Ishikawa (cell line): ENCODE measurements around the gene GRHL3.

Experiments used
- CEBPB ChIP-seq: IDR thresholded peaks from 2 replicates; pipeline ENCODE4 v1.6.1; 2012
- CREB1 ChIP-seq: IDR thresholded peaks from 2 replicates; pipeline ENCODE4 v1.6.1; 2012; ENCODE audit warnings: low read depth
- EGR1 ChIP-seq: IDR thresholded peaks from 2 replicates; pipeline ENCODE4 v1.6.1; 2012
- EP300 ChIP-seq: IDR thresholded peaks from 2 replicates; pipeline ENCODE4 v1.6.1; 2012; ENCODE audit warnings: borderline replicate concordance
- FOXM1 ChIP-seq: IDR thresholded peaks from 2 replicates; pipeline ENCODE4 v1.6.1; 2012; ENCODE audit warnings: low read depth, borderline replicate concordance
- MAX ChIP-seq: IDR thresholded peaks from 2 replicates; pipeline ENCODE4 v1.6.1; 2012
- NFIC ChIP-seq: IDR thresholded peaks from 2 replicates; pipeline ENCODE4 v1.6.1; 2012
- RAD21 ChIP-seq: IDR thresholded peaks from 2 replicates; pipeline ENCODE4 v1.6.1; 2012; ENCODE audit warnings: low read depth
- REST ChIP-seq: IDR thresholded peaks from 2 replicates; pipeline ENCODE4 v1.6.1; 2012; ENCODE audit warnings: low read depth, mild to moderate bottlenecking
- TAF1 ChIP-seq: IDR thresholded peaks from 2 replicates; pipeline ENCODE4 v1.6.1; 2012; ENCODE audit warnings: low read depth, mild to moderate bottlenecking
- TCF12 ChIP-seq: IDR thresholded peaks from 2 replicates; pipeline ENCODE4 v1.6.1; 2012; ENCODE audit warnings: low read depth
- TEAD4 ChIP-seq: IDR thresholded peaks from 2 replicates; pipeline ENCODE4 v1.6.1; 2012
- USF1 ChIP-seq: IDR thresholded peaks from 2 replicates; pipeline ENCODE4 v1.6.1; 2012
- YY1 ChIP-seq: IDR thresholded peaks from 2 replicates; pipeline ENCODE4 v1.6.1; 2012; ENCODE audit warnings: low read depth
- ZBTB7A ChIP-seq: IDR thresholded peaks from 2 replicates; pipeline ENCODE4 v1.6.1; 2012; ENCODE audit warnings: low read depth

Gene GRHL3

GRCh38 chr1:24279590-24280232 is 39.4 kb upstream of the GRHL3 start:
- TF ChIP-seq TCF12 (no peak), NFIC (no peak), RAD21 (no peak), REST (no peak), FOXM1 (no peak), ZBTB7A (no peak), YY1 (no peak), CEBPB (no peak), EP300 (no peak), TEAD4 (no peak), EGR1 (no peak), MAX (no peak)

GRCh38 chr1:24281591-24281990 is 37.6 kb upstream of the GRHL3 start:
- TF ChIP-seq ZBTB7A = no peak
- no peak for TF ChIP-seq USF1
- TF ChIP-seq REST = no peak
- no peak for TF ChIP-seq MAX
- TF ChIP-seq EGR1 = no peak
- TF ChIP-seq EP300 = no peak
- TF ChIP-seq TEAD4 = no peak
- TF ChIP-seq NFIC = no peak
- TF ChIP-seq FOXM1 = no peak
- no peak for TF ChIP-seq TCF12
- TF ChIP-seq RAD21 = no peak
- no peak for TF ChIP-seq CEBPB

- TF ChIP-seq EP300 = no peak
- TF ChIP-seq CREB1 = no peak
- no peak for TF ChIP-seq TEAD4
- no peak for TF ChIP-seq RAD21
- no peak for TF ChIP-seq TAF1
- TF ChIP-seq REST = no peak
- no peak for TF ChIP-seq MAX
- no peak for TF ChIP-seq YY1
- TF ChIP-seq NFIC = no peak
- TF ChIP-seq EGR1 = no peak
- TF ChIP-seq CEBPB = no peak
- TF ChIP-seq FOXM1 = no peak
- TF ChIP-seq TCF12 = no peak
- TF ChIP-seq USF1 = no peak
- no peak for TF ChIP-seq ZBTB7A
These were observed 36.7 kb upstream of the GRHL3 start for GRCh38 chr1:24282491-24282890.
